ENCODE results near the gene STAT3. TPM values are rescaled to one million over a fixed set of nuclear protein-coding genes. Genes with fewer than 3 reads are reported as not detected.

Gene STAT3
- total and polyA plus RNA-seq, 2 donors from 2014 or later = 55.6 to 327 TPM

- TF ChIP-seq, protein P1, sequence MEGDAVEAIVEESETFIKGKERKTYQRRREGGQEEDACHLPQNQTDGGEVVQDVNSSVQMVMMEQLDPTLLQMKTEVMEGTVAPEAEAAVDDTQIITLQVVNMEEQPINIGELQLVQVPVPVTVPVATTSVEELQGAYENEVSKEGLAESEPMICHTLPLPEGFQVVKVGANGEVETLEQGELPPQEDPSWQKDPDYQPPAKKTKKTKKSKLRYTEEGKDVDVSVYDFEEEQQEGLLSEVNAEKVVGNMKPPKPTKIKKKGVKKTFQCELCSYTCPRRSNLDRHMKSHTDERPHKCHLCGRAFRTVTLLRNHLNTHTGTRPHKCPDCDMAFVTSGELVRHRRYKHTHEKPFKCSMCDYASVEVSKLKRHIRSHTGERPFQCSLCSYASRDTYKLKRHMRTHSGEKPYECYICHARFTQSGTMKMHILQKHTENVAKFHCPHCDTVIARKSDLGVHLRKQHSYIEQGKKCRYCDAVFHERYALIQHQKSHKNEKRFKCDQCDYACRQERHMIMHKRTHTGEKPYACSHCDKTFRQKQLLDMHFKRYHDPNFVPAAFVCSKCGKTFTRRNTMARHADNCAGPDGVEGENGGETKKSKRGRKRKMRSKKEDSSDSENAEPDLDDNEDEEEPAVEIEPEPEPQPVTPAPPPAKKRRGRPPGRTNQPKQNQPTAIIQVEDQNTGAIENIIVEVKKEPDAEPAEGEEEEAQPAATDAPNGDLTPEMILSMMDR (IDR thresholded peaks at IDR 0.05; ENCODE audit: borderline replicate concordance, extremely low read depth, insufficient read depth) = no peak
- Histone ChIP-seq H3K9me3 (ENCODE audit: control insufficient read depth in 2 of 3, insufficient read depth in 1 of 3, low read length in 3 of 3) (no peaks in the 10 kb centered on the region), H3K4me1 (ENCODE audit: control insufficient read depth in 2 of 3, insufficient read depth in 2 of 3, low read depth in 1 of 3, low read length in 3 of 3) (peaks cover 0 to 25% (median 24%) of the 10 kb centered on the region in 3 donors), H3K4me3 (ENCODE audit: low read length in 3 of 3) (no peak overlapping the region), H3K9ac (ENCODE audit: low read length in 3 of 3) (no peak overlapping the region), H3K27ac (ENCODE audit: low read depth in 2 of 2, low read length in 2 of 2) (no peak overlapping the region), H3K36me3 (ENCODE audit: control insufficient read depth in 2 of 3, insufficient read depth in 3 of 3, low read length in 3 of 3) (no peaks in the 10 kb centered on the region), H3K27me3 (ENCODE audit: control insufficient read depth, insufficient read depth, low read length) (no peaks in the 10 kb centered on the region)
- FAIRE-seq (no peak), DNase-seq (no peak)
- intact Hi-C loops (cut with DNase I) = no loop called here
Measured at GRCh38 chr17:42358434-42358833, 29.8 kb downstream of the STAT3 start.

- H3K4me3 ChIP-seq (ENCODE audit: low read length in 3 of 3) = no peak overlapping the region
- no peaks in the 10 kb centered on the region for H3K9me3 ChIP-seq (ENCODE audit: control insufficient read depth in 2 of 3, insufficient read depth in 1 of 3, low read length in 3 of 3)
- H3K36me3 ChIP-seq (ENCODE audit: control insufficient read depth in 2 of 3, insufficient read depth in 3 of 3, low read length in 3 of 3) = no peaks in the 10 kb centered on the region
- H3K27ac ChIP-seq (ENCODE audit: low read depth in 2 of 2, low read length in 2 of 2) = no peak overlapping the region
- H3K4me1 ChIP-seq (ENCODE audit: control insufficient read depth in 2 of 3, insufficient read depth in 2 of 3, low read depth in 1 of 3, low read length in 3 of 3) = peaks cover 0 to 12% (median 9%) of the 10 kb centered on the region in 3 donors
- DNase-seq (no peak), FAIRE-seq (no peak)
- no peak overlapping the region for H3K9ac ChIP-seq (ENCODE audit: low read length in 3 of 3)
- TF ChIP-seq, protein P1 (IDR thresholded peaks at IDR 0.05; ENCODE audit: borderline replicate concordance, extremely low read depth, insufficient read depth) = no peak
- H3K27me3 ChIP-seq (ENCODE audit: control insufficient read depth, insufficient read depth, low read length) = no peaks in the 10 kb centered on the region
- intact Hi-C loops (cut with DNase I) = no loop called here
Measured at GRCh38 chr17:42354956-42355843, 33.0 kb downstream of the STAT3 start.

DNA sequence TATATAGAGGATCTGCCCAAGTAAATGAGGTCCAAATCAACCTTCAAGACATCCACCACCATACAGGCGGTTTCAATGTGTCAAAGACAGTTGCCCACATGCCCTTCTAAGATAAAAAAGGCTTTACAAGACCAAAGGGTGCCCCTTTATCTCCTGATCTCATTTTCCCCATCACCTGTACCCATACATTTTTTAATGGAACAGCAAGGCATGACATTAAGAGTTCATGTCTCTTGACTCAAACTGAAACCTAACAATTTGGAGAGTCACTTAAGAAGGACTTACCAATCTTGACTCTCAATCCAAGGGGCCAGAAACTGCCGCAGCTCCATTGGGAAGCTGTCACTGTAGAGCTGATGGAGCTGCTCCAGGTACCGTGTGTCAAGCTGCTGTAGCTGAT lies 40.1 kb downstream of the STAT3 start:
- Histone ChIP-seq H3K36me3 (ENCODE audit: control insufficient read depth in 2 of 3, insufficient read depth in 3 of 3, low read length in 3 of 3) (peaks cover 2 to 14% (median 10%) of the 10 kb centered on the region in 3 donors), H3K4me1 (ENCODE audit: control insufficient read depth in 2 of 3, insufficient read depth in 2 of 3, low read depth in 1 of 3, low read length in 3 of 3) (peaks cover 0 to 13% (median 8%) of the 10 kb centered on the region in 3 donors), H3K9ac (ENCODE audit: low read length in 3 of 3) (no peak overlapping the region), H3K27me3 (ENCODE audit: control insufficient read depth, insufficient read depth, low read length) (no peaks in the 10 kb centered on the region), H3K4me3 (ENCODE audit: low read length in 3 of 3) (no peak overlapping the region), H3K27ac (ENCODE audit: low read depth in 2 of 2, low read length in 2 of 2) (no peak overlapping the region), H3K9me3 (ENCODE audit: control insufficient read depth in 2 of 3, insufficient read depth in 1 of 3, low read length in 3 of 3) (no peaks in the 10 kb centered on the region)
- DNase-seq (no peak), FAIRE-seq (no peak)
- intact Hi-C loops (cut with DNase I) = no loop called here
- TF ChIP-seq, protein P1 (IDR thresholded peaks at IDR 0.05; ENCODE audit: borderline replicate concordance, extremely low read depth, insufficient read depth) = no peak

Data from kidney (tissue), 14 donors.